Measurements from ENCODE around the gene LYAR.

Gene LYAR

DNA sequence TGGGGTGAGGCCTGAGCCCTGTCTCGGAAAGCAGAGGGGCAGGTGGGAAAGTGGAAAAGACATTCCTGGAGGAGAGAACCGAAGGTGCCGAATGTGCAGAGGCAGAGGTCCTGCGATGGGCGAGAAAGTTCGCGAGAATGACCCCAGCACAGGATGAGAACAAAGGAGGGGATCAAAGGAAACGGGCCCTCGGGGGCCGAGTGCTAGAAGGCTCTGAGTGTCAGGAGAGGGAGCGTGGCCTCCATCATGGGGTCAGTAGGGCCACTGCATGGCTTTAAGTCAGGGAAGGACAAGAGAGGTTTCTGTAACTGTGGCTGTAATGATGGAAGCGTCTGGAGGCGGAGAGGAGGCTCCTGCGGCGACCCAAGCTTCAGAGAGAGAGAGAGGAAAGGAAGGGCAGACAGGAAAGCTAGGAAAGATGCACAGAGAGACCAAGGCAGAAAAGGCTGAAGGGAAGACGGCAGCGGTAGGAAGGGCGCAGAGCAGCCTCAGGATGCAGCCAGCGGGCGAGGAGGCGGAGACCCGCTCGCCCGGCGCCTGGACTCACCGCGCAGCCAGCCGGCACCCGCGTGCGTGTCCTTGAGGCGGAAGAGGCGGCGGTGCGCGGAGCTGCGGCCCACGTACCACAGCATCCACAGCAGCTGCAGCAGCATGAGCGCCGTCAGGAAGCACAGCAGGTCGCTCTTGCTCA lies 63.9 kb downstream of the LYAR start:
- FAIRE-seq: no peak
- no peak for DNase-seq (ENCODE audit: insufficient read length, low spot score)
